ENCODE data around the gene DZANK1. TPM values are rescaled to one million over a fixed set of nuclear protein-coding genes. Genes with fewer than 3 reads are reported as not detected.

DZANK1 gene
- total and polyA plus RNA-seq, 2 experiments from 2014 or later: 7.9 to 8.3 TPM

- H3K9me3 Mint-ChIP-seq: no peaks in the 10 kb centered on the region
Observed at GRCh38 chr20:18477218-18477617, 10.4 kb upstream of the DZANK1 start.

GRCh38 chr20:18466574-18466893 lies 296 bp downstream of the DZANK1 start:
- H3K4me2 ChIP-seq: peak overlapping the region; percentile 94
- peaks cover 11% of the 10 kb centered on the region for H3K4me1 ChIP-seq (ENCODE audit: insufficient read depth)
- DNase-seq (ENCODE audit: low spot score) (no peak), ATAC-seq (peak; percentile 88)
- peaks cover 10% of the 10 kb centered on the region for H3K4me1 Mint-ChIP-seq
- H3F3A ChIP-seq (replicated peaks; ENCODE audit: low read depth): no peaks in the 10 kb centered on the region
- no peaks in the 10 kb centered on the region for H3K27me3 ChIP-seq (ENCODE audit: insufficient read depth)
- H3K27ac ChIP-seq (ENCODE audit: low read depth): peak overlapping the region; percentile 82
- H3K79me2 ChIP-seq (replicated peaks; ENCODE audit: insufficient read depth): peaks cover 32% of the 10 kb centered on the region
- peaks cover 9% of the 10 kb centered on the region for H3K27me3 Mint-ChIP-seq (ENCODE audit: insufficient read depth, low read depth, poor library complexity)
- H3K4me3 ChIP-seq: peak overlapping the region; percentile 91
- no peak for TF ChIP-seq STAT1 (IDR thresholded peaks at IDR 0.05; ENCODE audit: unreplicated experiment)
- TF ChIP-seq POLR2AphosphoS5 (IDR thresholded peaks at IDR 0.05; ENCODE audit: low read depth): peak; percentile 71
- H3K4me3 Mint-ChIP-seq: peak overlapping the region; percentile 97
- no peaks in the 10 kb centered on the region for H3K9me3 Mint-ChIP-seq
- H2AFZ ChIP-seq: peak overlapping the region; percentile 87
- H3K36me3 Mint-ChIP-seq (ENCODE audit: low read depth): peaks cover 3% of the 10 kb centered on the region; the same call in 1 of the 3 replicates
- H3K9me2 ChIP-seq (ENCODE audit: insufficient read depth): no peaks in the 10 kb centered on the region
- H3K36me3 ChIP-seq (ENCODE audit: insufficient read depth): no peaks in the 10 kb centered on the region
- peak overlapping the region; percentile 100 for H3K27ac Mint-ChIP-seq
- H4K20me1 ChIP-seq (replicated peaks; ENCODE audit: insufficient read depth): no peaks in the 10 kb centered on the region; the same call in 1 of the 2 replicates

More at GRCh38 chr20:18477218-18477617, 10.4 kb upstream of the DZANK1 start:
- H4K20me1 ChIP-seq (replicated peaks; ENCODE audit: insufficient read depth): 0 out of 2 replicates have a peak, but pooled peaks cover 2% of the 10 kb centered on the region
- peaks cover 52% of the 10 kb centered on the region for H3K36me3 Mint-ChIP-seq (ENCODE audit: low read depth)
- H3K79me2 ChIP-seq (replicated peaks; ENCODE audit: insufficient read depth): no peaks in the 10 kb centered on the region
- H3K4me1 ChIP-seq (ENCODE audit: insufficient read depth): no peaks in the 10 kb centered on the region
- H3K27ac ChIP-seq (ENCODE audit: low read depth): no peak overlapping the region
- H3K4me3 Mint-ChIP-seq: no peak overlapping the region
- DNase-seq (ENCODE audit: low spot score): no peak
- H2AFZ ChIP-seq: no peak overlapping the region
- H3K4me3 ChIP-seq: no peak overlapping the region
- H3K4me2 ChIP-seq: no peak overlapping the region
- no peaks in the 10 kb centered on the region for H3K27me3 ChIP-seq (ENCODE audit: insufficient read depth)
- H3K9me2 ChIP-seq (ENCODE audit: insufficient read depth): no peaks in the 10 kb centered on the region
- no peaks in the 10 kb centered on the region for H3K4me1 Mint-ChIP-seq
- H3K27me3 Mint-ChIP-seq (ENCODE audit: insufficient read depth, low read depth, poor library complexity): no peaks in the 10 kb centered on the region
- H3K27ac Mint-ChIP-seq: no peak overlapping the region
- H3F3A ChIP-seq (replicated peaks; ENCODE audit: low read depth): no peaks in the 10 kb centered on the region
- no peak for ATAC-seq
- peaks cover 33% of the 10 kb centered on the region; the same call in 1 of the 2 replicates for H3K36me3 ChIP-seq (ENCODE audit: insufficient read depth)
- TF ChIP-seq STAT1 (IDR thresholded peaks at IDR 0.05; ENCODE audit: unreplicated experiment): no peak
- TF ChIP-seq EZH2 (IDR thresholded peaks at IDR 0.05; ENCODE audit: low read depth, unreplicated experiment): no peak
- TF ChIP-seq NANOG (IDR thresholded peaks at IDR 0.05; ENCODE audit: borderline replicate concordance): no peak
- TF ChIP-seq, protein P1, sequence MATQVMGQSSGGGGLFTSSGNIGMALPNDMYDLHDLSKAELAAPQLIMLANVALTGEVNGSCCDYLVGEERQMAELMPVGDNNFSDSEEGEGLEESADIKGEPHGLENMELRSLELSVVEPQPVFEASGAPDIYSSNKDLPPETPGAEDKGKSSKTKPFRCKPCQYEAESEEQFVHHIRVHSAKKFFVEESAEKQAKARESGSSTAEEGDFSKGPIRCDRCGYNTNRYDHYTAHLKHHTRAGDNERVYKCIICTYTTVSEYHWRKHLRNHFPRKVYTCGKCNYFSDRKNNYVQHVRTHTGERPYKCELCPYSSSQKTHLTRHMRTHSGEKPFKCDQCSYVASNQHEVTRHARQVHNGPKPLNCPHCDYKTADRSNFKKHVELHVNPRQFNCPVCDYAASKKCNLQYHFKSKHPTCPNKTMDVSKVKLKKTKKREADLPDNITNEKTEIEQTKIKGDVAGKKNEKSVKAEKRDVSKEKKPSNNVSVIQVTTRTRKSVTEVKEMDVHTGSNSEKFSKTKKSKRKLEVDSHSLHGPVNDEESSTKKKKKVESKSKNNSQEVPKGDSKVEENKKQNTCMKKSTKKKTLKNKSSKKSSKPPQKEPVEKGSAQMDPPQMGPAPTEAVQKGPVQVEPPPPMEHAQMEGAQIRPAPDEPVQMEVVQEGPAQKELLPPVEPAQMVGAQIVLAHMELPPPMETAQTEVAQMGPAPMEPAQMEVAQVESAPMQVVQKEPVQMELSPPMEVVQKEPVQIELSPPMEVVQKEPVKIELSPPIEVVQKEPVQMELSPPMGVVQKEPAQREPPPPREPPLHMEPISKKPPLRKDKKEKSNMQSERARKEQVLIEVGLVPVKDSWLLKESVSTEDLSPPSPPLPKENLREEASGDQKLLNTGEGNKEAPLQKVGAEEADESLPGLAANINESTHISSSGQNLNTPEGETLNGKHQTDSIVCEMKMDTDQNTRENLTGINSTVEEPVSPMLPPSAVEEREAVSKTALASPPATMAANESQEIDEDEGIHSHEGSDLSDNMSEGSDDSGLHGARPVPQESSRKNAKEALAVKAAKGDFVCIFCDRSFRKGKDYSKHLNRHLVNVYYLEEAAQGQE (IDR thresholded peaks at IDR 0.05; ENCODE audit: unreplicated experiment): no peak
- TF ChIP-seq ZNF331 (CRISPR knock-in tag; IDR thresholded peaks at IDR 0.05; ENCODE audit: low read depth): no peak
- no peak for TF ChIP-seq CREB1 (CRISPR knock-in tag; IDR thresholded peaks at IDR 0.05; ENCODE audit: low read depth)
- no peak for TF ChIP-seq ZNF114 (CRISPR knock-in tag; IDR thresholded peaks at IDR 0.05)
- TF ChIP-seq EZH2phosphoT487 (IDR thresholded peaks at IDR 0.05; ENCODE audit: unreplicated experiment): no peak
- TF ChIP-seq POLR2AphosphoS5 (IDR thresholded peaks at IDR 0.05; ENCODE audit: low read depth): no peak
- no peak for TF ChIP-seq JUNB (IDR thresholded peaks at IDR 0.05; ENCODE audit: unreplicated experiment)
- TF ChIP-seq, protein P2, sequence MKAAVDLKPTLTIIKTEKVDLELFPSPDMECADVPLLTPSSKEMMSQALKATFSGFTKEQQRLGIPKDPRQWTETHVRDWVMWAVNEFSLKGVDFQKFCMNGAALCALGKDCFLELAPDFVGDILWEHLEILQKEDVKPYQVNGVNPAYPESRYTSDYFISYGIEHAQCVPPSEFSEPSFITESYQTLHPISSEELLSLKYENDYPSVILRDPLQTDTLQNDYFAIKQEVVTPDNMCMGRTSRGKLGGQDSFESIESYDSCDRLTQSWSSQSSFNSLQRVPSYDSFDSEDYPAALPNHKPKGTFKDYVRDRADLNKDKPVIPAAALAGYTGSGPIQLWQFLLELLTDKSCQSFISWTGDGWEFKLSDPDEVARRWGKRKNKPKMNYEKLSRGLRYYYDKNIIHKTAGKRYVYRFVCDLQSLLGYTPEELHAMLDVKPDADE (IDR thresholded peaks at IDR 0.05): no peak
